T-helper 1 cell treated with Interleukin-12 subunit alpha and Interleukin-12 subunit beta and Interleukin-4 antibody, amounts not matched to agents 30 μg/mL and 1 μg/mL, for 36 hours (primary cell): ENCODE measurements around the gene DAAM2.

Experiments used
- H3K27ac Mint-ChIP-seq: one replicate; pipeline ENCODE4 v1.8.0; 2021; ENCODE audit warnings: mild to moderate bottlenecking, mixed read lengths
- H3K27me3 Mint-ChIP-seq: one replicate; pipeline ENCODE4 v1.8.0; 2021; ENCODE audit warnings: low read depth, mixed read lengths
- H3K36me3 Mint-ChIP-seq: one replicate; pipeline ENCODE4 v1.8.0; 2021; ENCODE audit warnings: low read depth, mixed read lengths
- H3K4me1 Mint-ChIP-seq: one replicate; pipeline ENCODE4 v1.8.0; 2021; ENCODE audit warnings: low read depth, mixed read lengths
- H3K4me3 Mint-ChIP-seq: one replicate; pipeline ENCODE4 v1.8.0; 2021; ENCODE audit warnings: mild to moderate bottlenecking, moderate library complexity, mixed read lengths
- H3K9me3 Mint-ChIP-seq: one replicate; pipeline ENCODE4 v1.8.0; 2021; ENCODE audit warnings: mixed read lengths

The DAAM2 gene

GRCh38 chr6:39917329-39917728 lies 125.2 kb downstream of the DAAM2 start:
- Mint-ChIP-seq H3K4me3 (no peak overlapping the region), H3K4me1 (no peaks in the 10 kb centered on the region), H3K27me3 (no peaks in the 10 kb centered on the region), H3K36me3 (no peaks in the 10 kb centered on the region), H3K9me3 (no peaks in the 10 kb centered on the region), H3K27ac (no peak overlapping the region)

DNA sequence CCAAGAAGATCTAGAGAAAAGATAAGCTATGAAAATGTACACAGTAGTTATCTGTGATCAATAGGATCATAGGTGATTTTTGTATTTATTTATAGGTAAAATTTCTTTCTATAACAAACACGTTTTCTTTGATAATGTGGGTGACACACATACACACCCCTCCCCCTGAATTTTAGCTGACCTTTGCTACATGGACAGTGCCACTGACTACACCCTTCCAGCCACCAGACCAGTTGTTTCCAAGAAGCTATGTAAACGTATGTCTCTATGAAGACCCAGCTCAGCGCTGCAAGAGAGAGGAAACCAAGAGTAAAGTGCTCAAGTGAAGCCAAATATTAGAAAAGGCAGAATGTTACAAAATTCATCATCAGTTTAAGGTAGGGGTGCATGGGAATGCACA lies 125.8 kb downstream of the DAAM2 start:
- Mint-ChIP-seq H3K4me3 (no peak overlapping the region), H3K4me1 (no peaks in the 10 kb centered on the region), H3K27me3 (no peaks in the 10 kb centered on the region), H3K9me3 (no peaks in the 10 kb centered on the region), H3K27ac (no peak overlapping the region), H3K36me3 (no peaks in the 10 kb centered on the region)

DNA sequence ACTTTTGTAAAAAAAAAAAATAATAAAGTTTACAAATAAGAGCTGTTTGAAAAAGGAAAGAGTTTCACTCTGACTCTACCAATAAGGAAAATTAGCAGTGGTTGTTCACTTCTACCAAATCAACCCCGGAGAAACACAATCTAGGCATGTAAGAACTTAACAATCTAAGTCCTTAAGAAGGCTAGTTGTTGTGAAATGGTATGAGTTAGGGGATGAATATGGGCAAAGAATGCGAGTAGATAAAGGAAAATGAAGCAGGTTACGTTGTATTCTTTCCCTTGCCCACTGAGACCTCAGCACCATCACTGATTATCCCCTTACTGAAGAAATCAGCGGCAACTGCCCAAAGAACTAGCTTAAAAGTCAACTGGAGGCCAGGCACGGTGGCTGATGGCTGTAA lies 126.7 kb downstream of the DAAM2 start:
- no peak overlapping the region for H3K4me3 Mint-ChIP-seq
- H3K27ac Mint-ChIP-seq = no peak overlapping the region
- no peaks in the 10 kb centered on the region for H3K27me3 Mint-ChIP-seq
- H3K9me3 Mint-ChIP-seq = no peaks in the 10 kb centered on the region
- H3K4me1 Mint-ChIP-seq = no peaks in the 10 kb centered on the region
- no peaks in the 10 kb centered on the region for H3K36me3 Mint-ChIP-seq

DNA sequence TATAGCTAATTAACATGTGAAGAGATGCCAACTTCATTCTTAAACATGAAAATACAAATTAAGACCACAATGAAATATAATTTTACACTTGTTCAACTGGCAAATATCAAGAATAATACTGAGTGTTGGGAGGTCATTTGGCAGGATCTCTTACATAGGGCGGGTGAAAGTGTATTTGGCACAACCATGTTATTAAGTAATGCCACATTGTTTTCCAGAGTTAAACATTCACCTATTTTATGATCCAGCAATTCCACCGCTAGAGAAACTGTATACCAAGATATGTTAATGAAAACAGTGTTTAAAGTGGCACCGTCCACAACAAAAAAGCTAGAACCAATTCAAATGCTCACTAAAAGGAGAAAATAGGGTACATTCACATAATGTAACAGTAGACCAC lies 128.0 kb downstream of the DAAM2 start:
- Mint-ChIP-seq H3K9me3 (no peaks in the 10 kb centered on the region), H3K4me3 (no peak overlapping the region), H3K27me3 (no peaks in the 10 kb centered on the region), H3K27ac (no peak overlapping the region), H3K4me1 (no peaks in the 10 kb centered on the region), H3K36me3 (no peaks in the 10 kb centered on the region)

DNA sequence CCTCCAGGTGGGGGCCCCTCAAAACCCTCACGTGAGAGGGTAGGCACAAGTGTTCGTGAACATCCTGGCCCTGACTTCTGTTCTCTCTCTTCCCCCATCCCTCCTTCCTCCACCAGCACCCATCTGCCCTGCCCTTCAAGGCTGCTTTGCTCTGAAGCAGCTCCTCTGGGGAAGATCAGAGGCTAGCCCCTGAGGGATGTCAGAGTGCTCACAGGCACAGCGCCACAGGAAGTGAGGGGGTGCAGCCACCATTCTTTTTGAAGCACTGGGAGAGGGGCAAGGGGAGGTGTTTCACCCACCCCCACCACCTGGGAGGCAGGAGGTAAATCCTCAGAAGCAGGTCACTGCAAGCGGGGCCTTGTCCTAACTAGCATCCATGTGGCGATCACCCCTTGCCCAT lies 130.6 kb downstream of the DAAM2 start:
- Mint-ChIP-seq H3K9me3 (peaks cover 5% of the 10 kb centered on the region), H3K36me3 (no peaks in the 10 kb centered on the region), H3K27me3 (no peaks in the 10 kb centered on the region), H3K4me1 (peaks cover 1% of the 10 kb centered on the region), H3K27ac (no peak overlapping the region), H3K4me3 (no peak overlapping the region)

DNA sequence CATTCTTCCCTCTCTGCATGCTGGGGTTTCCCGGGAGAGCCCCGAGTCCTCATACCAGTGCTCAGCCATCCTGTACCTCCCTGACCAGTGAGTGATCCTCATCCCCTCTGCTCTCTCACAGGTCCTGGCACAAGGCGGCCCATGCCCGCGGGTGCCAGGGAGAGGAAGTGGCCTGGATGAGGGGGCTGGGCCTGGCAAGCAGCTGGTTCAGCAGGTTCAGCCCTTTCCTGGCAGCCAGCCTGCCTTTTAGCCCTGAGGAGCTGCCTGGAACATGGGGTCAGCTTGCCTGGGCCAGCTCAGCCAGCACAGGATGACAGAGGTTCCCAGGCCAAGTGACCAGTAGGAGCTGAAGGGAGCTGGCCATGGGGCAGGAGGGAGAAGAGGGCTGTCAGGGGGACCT lies 131.2 kb downstream of the DAAM2 start:
- no peak overlapping the region for H3K4me3 Mint-ChIP-seq
- no peaks in the 10 kb centered on the region for H3K36me3 Mint-ChIP-seq
- H3K4me1 Mint-ChIP-seq = peaks cover 1% of the 10 kb centered on the region
- peaks cover 5% of the 10 kb centered on the region for H3K9me3 Mint-ChIP-seq
- no peak overlapping the region for H3K27ac Mint-ChIP-seq
- no peaks in the 10 kb centered on the region for H3K27me3 Mint-ChIP-seq

- Mint-ChIP-seq H3K9me3 (peaks cover 5% of the 10 kb centered on the region), H3K4me1 (peaks cover 1% of the 10 kb centered on the region), H3K27ac (no peak overlapping the region), H3K36me3 (no peaks in the 10 kb centered on the region), H3K27me3 (no peaks in the 10 kb centered on the region), H3K4me3 (no peak overlapping the region)
Measured at GRCh38 chr6:39923861-39924260, 131.7 kb downstream of the DAAM2 start.

DNA sequence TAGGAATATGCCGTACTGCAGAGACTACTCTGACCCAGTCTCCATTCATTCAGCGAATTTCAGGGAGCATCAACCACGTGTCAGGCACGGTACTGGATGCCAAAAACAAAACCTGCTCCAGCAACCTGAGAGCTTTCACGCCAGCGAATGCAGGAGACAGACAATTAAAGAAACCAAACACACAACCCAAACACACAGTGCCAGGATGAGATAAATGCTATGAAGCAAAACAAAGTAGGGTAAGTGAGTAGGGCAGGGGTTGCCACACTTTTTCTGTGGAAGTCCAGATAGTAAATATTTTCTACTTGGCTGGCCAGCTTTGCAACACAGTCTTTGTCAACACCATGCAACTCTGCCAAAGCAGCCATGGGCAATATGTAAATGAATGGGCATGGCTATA lies 132.1 kb downstream of the DAAM2 start:
- Mint-ChIP-seq H3K27me3 (no peaks in the 10 kb centered on the region), H3K36me3 (no peaks in the 10 kb centered on the region), H3K4me3 (no peak overlapping the region), H3K9me3 (peaks cover 5% of the 10 kb centered on the region), H3K4me1 (peaks cover 1% of the 10 kb centered on the region), H3K27ac (no peak overlapping the region)

- Mint-ChIP-seq H3K27ac (no peak overlapping the region), H3K27me3 (no peaks in the 10 kb centered on the region)
Measured at GRCh38 chr6:39925191-39925930, 133.2 kb downstream of the DAAM2 start.

GRCh38 chr6:39925931-39926290 lies 133.7 kb downstream of the DAAM2 start:
- H3K4me1 Mint-ChIP-seq = peaks cover 1% of the 10 kb centered on the region

More at GRCh38 chr6:39925191-39925930, 133.2 kb downstream of the DAAM2 start:
- H3K36me3 Mint-ChIP-seq = no peaks in the 10 kb centered on the region
- peaks cover 1% of the 10 kb centered on the region for H3K4me1 Mint-ChIP-seq
- peaks cover 5% of the 10 kb centered on the region for H3K9me3 Mint-ChIP-seq
- H3K4me3 Mint-ChIP-seq = no peak overlapping the region

GRCh38 chr6:39926668-39927067 lies 134.5 kb downstream of the DAAM2 start:
- H3K27ac Mint-ChIP-seq = peak overlapping the region; percentile 13
- no peaks in the 10 kb centered on the region for H3K36me3 Mint-ChIP-seq
- peaks cover 1% of the 10 kb centered on the region for H3K4me1 Mint-ChIP-seq
- no peaks in the 10 kb centered on the region for H3K27me3 Mint-ChIP-seq
- H3K9me3 Mint-ChIP-seq = peaks cover 5% of the 10 kb centered on the region
- H3K4me3 Mint-ChIP-seq = no peak overlapping the region

More at GRCh38 chr6:39925931-39926290, 133.7 kb downstream of the DAAM2 start:
- Mint-ChIP-seq H3K36me3 (no peaks in the 10 kb centered on the region), H3K27ac (peak overlapping the region; percentile 58), H3K9me3 (peaks cover 5% of the 10 kb centered on the region), H3K27me3 (no peaks in the 10 kb centered on the region), H3K4me3 (no peak overlapping the region)

GRCh38 chr6:39927159-39927558 lies 135.0 kb downstream of the DAAM2 start:
- H3K27me3 Mint-ChIP-seq = no peaks in the 10 kb centered on the region
- peaks cover 5% of the 10 kb centered on the region for H3K9me3 Mint-ChIP-seq
- H3K4me3 Mint-ChIP-seq = no peak overlapping the region
- H3K36me3 Mint-ChIP-seq = no peaks in the 10 kb centered on the region
- H3K4me1 Mint-ChIP-seq = peaks cover 1% of the 10 kb centered on the region
- no peak overlapping the region for H3K27ac Mint-ChIP-seq

- Mint-ChIP-seq H3K9me3 (peaks cover 5% of the 10 kb centered on the region), H3K27ac (no peak overlapping the region), H3K27me3 (peaks cover 13% of the 10 kb centered on the region), H3K4me1 (peaks cover 3% of the 10 kb centered on the region), H3K4me3 (no peak overlapping the region), H3K36me3 (no peaks in the 10 kb centered on the region)
Measured at GRCh38 chr6:39929039-39929732, 137.0 kb downstream of the DAAM2 start.

DNA sequence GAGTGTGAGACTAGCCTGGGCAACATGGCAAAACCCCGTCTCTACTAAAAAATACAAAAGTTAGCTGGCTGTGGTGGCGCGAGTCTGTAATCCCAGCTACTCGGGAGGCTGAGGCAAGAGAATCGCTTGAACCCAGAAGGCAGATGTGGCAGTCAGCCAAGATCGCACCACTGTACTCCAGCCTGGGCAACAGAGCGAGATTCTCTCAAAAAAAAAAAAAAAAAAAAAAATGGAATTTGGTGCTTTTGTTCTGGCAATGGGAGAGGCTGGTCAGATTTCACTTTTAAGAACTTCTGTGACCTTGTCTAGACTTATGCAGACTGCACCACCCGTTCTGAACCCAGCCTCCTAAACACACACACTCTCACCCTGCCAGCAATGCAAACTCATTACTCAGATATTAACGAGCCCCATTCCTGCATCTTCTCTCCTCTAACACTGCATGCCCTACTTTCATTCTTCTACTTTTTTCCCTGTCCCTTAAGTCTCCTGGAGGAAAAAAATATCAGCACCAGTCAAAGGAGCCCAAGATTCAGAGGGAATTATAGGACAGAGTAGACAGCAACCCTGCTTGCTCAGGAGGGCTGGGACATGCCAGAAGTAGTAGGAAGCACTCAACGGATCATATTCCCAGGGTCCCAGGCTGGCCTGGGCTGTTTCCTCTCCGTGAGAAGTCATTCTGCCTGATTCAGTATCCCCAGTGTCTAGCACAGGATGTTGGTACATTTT lies 137.7 kb downstream of the DAAM2 start:
- H3K4me1 Mint-ChIP-seq = peaks cover 4% of the 10 kb centered on the region
- H3K36me3 Mint-ChIP-seq = no peaks in the 10 kb centered on the region
- peaks cover 5% of the 10 kb centered on the region for H3K9me3 Mint-ChIP-seq
- H3K27ac Mint-ChIP-seq = no peak overlapping the region
- peaks cover 13% of the 10 kb centered on the region for H3K27me3 Mint-ChIP-seq
- H3K4me3 Mint-ChIP-seq = no peak overlapping the region

GRCh38 chr6:39930540-39930939 lies 138.4 kb downstream of the DAAM2 start:
- H3K4me1 Mint-ChIP-seq = peaks cover 4% of the 10 kb centered on the region

More at GRCh38 chr6:39930540-39930939, 138.4 kb downstream of the DAAM2 start:
- no peaks in the 10 kb centered on the region for H3K36me3 Mint-ChIP-seq
- H3K4me3 Mint-ChIP-seq = no peak overlapping the region
- H3K9me3 Mint-ChIP-seq = peaks cover 5% of the 10 kb centered on the region
- peaks cover 17% of the 10 kb centered on the region for H3K27me3 Mint-ChIP-seq
- H3K27ac Mint-ChIP-seq = no peak overlapping the region
